ENCODE data around the gene TPX2.
A peak's percentile ranks its signal among the peaks of the same experiment; 100 is the strongest.

The TPX2 gene

DNA sequence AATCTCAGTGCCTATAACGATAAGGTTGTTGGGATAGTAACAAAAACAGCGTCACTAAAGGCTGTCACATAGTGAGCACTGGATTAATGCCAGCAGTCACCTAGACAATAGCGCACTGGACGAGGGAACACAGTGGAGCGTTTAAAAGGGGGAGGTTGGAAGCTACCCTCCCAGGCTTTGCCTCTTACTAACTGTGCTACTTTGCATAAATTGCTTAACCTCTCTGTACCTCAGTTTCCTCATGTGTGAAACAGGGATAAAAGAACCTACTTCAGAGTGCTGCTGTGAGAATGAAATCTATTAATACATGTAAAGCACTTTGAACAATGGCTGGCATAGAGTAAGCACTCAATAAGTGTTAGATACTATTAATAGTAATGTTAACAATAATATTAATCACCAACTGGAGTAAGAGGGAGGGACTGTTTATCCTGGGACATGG, 27.0 kb upstream of the TPX2 start:
- ATAC-seq, result no peak
- TF ChIP-seq ZNF70 (CRISPR knock-in tag; IDR thresholded peaks at IDR 0.05) (no peak), ZNF8 (CRISPR knock-in tag; IDR thresholded peaks at IDR 0.05) (no peak), RARB (CRISPR knock-in tag; IDR thresholded peaks at IDR 0.05) (no peak)

- ATAC-seq, result peak; percentile 77
- TF ChIP-seq ZFP30 (CRISPR knock-in tag; IDR thresholded peaks at IDR 0.05) (no peak), ARNTL (CRISPR knock-in tag; IDR thresholded peaks at IDR 0.05; ENCODE audit: borderline replicate concordance, low read depth) (no peak), ISL1 (CRISPR knock-in tag; IDR thresholded peaks at IDR 0.05) (peak; percentile 14; the same call in 1 of the 2 replicates), SNAI2 (CRISPR knock-in tag; IDR thresholded peaks at IDR 0.05) (0 out of 2 replicates have a peak, but pooled peaks have one; percentile 71), CSDC2 (CRISPR knock-in tag; IDR thresholded peaks at IDR 0.05) (0 out of 2 replicates have a peak, but pooled peaks have one; percentile 13)
Observed at GRCh38 chr20:31712564-31713311, 26.4 kb upstream of the TPX2 start.

DNA sequence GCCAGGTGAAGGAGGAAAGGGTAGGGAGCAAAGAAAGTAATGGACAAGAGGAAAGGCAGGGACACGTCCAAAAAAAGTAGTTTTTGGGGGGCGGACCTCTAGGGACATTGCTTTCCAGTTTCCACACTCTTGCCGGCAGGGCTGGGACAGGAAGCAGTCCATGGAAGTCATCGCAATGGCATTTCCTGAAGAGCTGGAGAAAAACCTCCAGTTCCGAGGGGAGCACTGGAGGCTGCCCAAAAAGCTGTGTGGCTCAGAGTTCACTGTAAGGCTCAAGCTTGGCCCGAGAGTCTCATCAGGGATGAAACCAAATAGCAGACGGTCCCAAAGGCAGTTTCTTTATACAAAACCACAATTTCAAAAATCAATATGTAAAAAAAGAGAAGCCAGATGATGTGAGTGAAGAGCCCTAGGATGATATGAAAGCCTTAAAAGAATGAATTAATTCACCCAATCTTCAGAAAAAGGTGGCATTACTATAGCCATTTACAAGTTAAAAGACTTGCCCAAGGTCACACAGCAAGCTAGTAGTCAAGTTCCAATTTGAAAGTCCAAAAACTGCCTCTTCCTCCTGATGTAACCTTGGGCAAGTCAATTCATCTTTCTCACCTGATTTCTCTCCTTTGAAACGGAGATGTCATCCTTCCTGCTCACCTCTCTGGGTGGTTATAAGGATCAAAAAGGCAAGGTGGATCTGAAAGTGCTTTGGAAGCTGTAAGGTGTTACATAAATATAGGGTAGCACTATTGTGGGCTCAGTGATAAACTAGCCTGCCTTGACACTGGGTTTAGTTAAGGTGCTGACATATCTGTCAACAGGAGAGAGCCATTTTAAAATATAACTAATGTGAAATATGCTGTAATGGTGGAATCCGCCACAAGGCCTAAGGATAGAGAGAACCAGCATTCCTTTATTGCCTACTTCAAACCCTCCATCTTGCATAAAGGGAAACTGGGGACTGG, 25.5 kb upstream of the TPX2 start:
- ATAC-seq, result peak; percentile 92
- TF ChIP-seq RARB (CRISPR knock-in tag; IDR thresholded peaks at IDR 0.05) (no peak), TCF4 (CRISPR knock-in tag; IDR thresholded peaks at IDR 0.05; ENCODE audit: borderline replicate concordance) (no peak), ZNF8 (CRISPR knock-in tag; IDR thresholded peaks at IDR 0.05) (no peak), GLIS3 (CRISPR knock-in tag; IDR thresholded peaks at IDR 0.05) (no peak), ESRRG (CRISPR knock-in tag; IDR thresholded peaks at IDR 0.05) (no peak), PPARA (CRISPR knock-in tag; IDR thresholded peaks at IDR 0.05; ENCODE audit: borderline replicate concordance) (no peak)
- TF ChIP-seq, protein P1, sequence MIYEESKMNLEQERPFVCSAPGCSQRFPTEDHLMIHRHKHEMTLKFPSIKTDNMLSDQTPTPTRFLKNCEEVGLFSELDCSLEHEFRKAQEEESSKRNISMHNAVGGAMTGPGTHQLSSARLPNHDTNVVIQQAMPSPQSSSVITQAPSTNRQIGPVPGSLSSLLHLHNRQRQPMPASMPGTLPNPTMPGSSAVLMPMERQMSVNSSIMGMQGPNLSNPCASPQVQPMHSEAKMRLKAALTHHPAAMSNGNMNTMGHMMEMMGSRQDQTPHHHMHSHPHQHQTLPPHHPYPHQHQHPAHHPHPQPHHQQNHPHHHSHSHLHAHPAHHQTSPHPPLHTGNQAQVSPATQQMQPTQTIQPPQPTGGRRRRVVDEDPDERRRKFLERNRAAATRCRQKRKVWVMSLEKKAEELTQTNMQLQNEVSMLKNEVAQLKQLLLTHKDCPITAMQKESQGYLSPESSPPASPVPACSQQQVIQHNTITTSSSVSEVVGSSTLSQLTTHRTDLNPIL (CRISPR knock-in tag; IDR thresholded peaks at IDR 0.05; ENCODE audit: low read depth), result no peak

- TF ChIP-seq, protein P2, sequence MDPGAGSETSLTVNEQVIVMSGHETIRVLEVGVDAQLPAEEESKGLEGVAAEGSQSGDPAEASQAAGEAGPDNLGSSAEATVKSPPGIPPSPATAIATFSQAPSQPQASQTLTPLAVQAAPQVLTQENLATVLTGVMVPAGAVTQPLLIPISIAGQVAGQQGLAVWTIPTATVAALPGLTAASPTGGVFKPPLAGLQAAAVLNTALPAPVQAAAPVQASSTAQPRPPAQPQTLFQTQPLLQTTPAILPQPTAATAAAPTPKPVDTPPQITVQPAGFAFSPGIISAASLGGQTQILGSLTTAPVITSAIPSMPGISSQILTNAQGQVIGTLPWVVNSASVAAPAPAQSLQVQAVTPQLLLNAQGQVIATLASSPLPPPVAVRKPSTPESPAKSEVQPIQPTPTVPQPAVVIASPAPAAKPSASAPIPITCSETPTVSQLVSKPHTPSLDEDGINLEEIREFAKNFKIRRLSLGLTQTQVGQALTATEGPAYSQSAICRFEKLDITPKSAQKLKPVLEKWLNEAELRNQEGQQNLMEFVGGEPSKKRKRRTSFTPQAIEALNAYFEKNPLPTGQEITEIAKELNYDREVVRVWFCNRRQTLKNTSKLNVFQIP (CRISPR knock-in tag; IDR thresholded peaks at IDR 0.05; ENCODE audit: borderline replicate concordance, low read depth), result no peak
- no peak for TF ChIP-seq ISL1 (CRISPR knock-in tag; IDR thresholded peaks at IDR 0.05)
- no peak for TF ChIP-seq PATZ1 (CRISPR knock-in tag; IDR thresholded peaks at IDR 0.05; ENCODE audit: borderline replicate concordance)
- TF ChIP-seq OSR1 (CRISPR knock-in tag; IDR thresholded peaks at IDR 0.05), result no peak
- no peak for TF ChIP-seq ARNTL (CRISPR knock-in tag; IDR thresholded peaks at IDR 0.05; ENCODE audit: borderline replicate concordance, low read depth)
- no peak for TF ChIP-seq RARB (CRISPR knock-in tag; IDR thresholded peaks at IDR 0.05)
- TF ChIP-seq TCF4 (CRISPR knock-in tag; IDR thresholded peaks at IDR 0.05; ENCODE audit: borderline replicate concordance), result no peak
- TF ChIP-seq ZNF565 (CRISPR knock-in tag; conservative IDR thresholded peaks at IDR 0.05; ENCODE audit: low read depth), result no peak
- TF ChIP-seq SNAI2 (CRISPR knock-in tag; IDR thresholded peaks at IDR 0.05), result no peak
- no peak for TF ChIP-seq TOX (CRISPR knock-in tag; IDR thresholded peaks at IDR 0.05; ENCODE audit: borderline replicate concordance)
- TF ChIP-seq ZC3H10 (CRISPR knock-in tag; IDR thresholded peaks at IDR 0.05), result no peak
- TF ChIP-seq ZNF70 (CRISPR knock-in tag; IDR thresholded peaks at IDR 0.05), result no peak
- TF ChIP-seq ZFP30 (CRISPR knock-in tag; IDR thresholded peaks at IDR 0.05), result no peak
- TF ChIP-seq ZFP3 (CRISPR knock-in tag; IDR thresholded peaks at IDR 0.05), result no peak
- no peak for TF ChIP-seq TSHZ2 (CRISPR knock-in tag; IDR thresholded peaks at IDR 0.05)
- no peak for TF ChIP-seq ZNF8 (CRISPR knock-in tag; IDR thresholded peaks at IDR 0.05)
- TF ChIP-seq, protein P1 (CRISPR knock-in tag; IDR thresholded peaks at IDR 0.05; ENCODE audit: low read depth), result no peak
- no peak for TF ChIP-seq GLIS3 (CRISPR knock-in tag; IDR thresholded peaks at IDR 0.05)
- no peak for TF ChIP-seq PPARA (CRISPR knock-in tag; IDR thresholded peaks at IDR 0.05; ENCODE audit: borderline replicate concordance)
- no peak for TF ChIP-seq BACH2 (CRISPR knock-in tag; IDR thresholded peaks at IDR 0.05; ENCODE audit: borderline replicate concordance)
- no peak for ATAC-seq
Observed at GRCh38 chr20:31715766-31716165, 23.3 kb upstream of the TPX2 start.
